ENCODE measurements around the gene NIPAL1.

The NIPAL1 gene

DNA sequence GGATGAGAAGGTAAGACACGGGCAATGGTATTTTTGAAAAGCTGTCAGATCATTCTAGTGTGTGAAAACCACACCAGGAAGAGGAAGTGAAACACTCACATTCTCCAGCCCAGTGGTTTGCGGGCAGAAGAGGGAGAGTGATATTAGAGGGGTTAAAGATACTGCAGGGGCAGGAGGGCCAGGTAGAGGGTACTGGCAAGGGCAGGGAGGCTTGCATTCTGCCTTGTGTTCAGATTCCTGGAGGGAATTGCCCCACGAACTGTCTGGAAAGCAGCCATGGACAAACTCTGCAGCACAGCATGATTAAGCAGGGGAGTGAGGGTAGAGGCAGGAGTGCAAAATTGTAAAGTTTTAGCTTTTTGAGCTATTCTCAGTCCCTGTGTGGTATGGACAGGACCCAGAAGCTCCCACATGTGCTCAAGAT, 30.9 kb downstream of the NIPAL1 start:
- H3K4me1 ChIP-seq (ENCODE audit: control insufficient read depth, insufficient read depth, low read length) = no peaks in the 10 kb centered on the region
- H3K27me3 ChIP-seq (ENCODE audit: control insufficient read depth, insufficient read depth, low read length) = no peaks in the 10 kb centered on the region
- no peak overlapping the region for H3K9ac ChIP-seq (ENCODE audit: low read length)
- no peak overlapping the region for H3K4me3 ChIP-seq (ENCODE audit: low read length)
- H3K27ac ChIP-seq (ENCODE audit: low read depth, low read length) = no peak overlapping the region
- no peaks in the 10 kb centered on the region for H3K36me3 ChIP-seq (ENCODE audit: control insufficient read depth, insufficient read depth, low read length)

DNA sequence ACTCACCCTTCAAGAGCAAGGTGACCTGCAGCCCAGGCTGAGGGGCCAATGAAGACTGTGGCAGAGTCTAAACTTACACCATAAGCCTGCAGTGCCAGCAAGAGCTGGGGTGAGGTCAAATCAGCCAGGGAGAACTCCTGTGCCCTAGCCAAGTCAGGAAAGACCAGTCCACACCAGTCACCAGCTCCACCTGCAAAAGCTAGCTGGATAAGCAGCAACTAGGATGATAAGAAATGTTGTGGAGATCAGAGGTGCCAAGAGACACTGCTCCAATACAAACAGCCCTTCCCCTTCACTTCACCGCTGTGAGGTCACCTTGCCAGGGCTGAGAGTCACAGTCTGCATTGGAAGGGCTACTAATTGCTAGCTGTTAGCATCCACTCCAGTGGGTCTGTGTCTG, 31.3 kb downstream of the NIPAL1 start:
- Histone ChIP-seq H3K36me3 (ENCODE audit: control insufficient read depth, insufficient read depth, low read length) (no peaks in the 10 kb centered on the region), H3K9ac (ENCODE audit: low read length) (no peak overlapping the region), H3K4me3 (ENCODE audit: low read length) (no peak overlapping the region), H3K27me3 (ENCODE audit: control insufficient read depth, insufficient read depth, low read length) (no peaks in the 10 kb centered on the region), H3K27ac (ENCODE audit: low read depth, low read length) (no peak overlapping the region), H3K4me1 (ENCODE audit: control insufficient read depth, insufficient read depth, low read length) (no peaks in the 10 kb centered on the region)

DNA sequence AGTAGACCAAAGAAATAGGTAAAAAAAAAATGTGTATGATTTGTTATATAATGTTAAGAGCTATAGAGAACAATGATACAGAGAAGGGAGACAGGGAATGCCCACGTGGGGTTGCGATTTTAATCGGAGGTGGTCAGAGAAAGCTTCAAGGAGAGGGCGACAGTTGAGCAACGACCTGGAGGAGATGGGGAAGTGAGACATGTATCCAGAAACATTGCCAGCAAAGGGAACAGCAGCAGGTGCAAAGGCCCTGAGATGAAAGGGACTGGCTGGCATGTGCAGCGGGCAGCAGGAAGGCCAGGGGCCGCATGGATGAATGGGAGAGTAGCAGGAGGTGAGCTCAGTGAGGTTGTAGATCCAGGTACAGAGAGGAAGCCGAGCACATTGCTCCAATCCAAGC, 32.9 kb downstream of the NIPAL1 start:
- no peaks in the 10 kb centered on the region for H3K36me3 ChIP-seq (ENCODE audit: control insufficient read depth, insufficient read depth, low read length)
- no peak overlapping the region for H3K4me3 ChIP-seq (ENCODE audit: low read length)
- no peak overlapping the region for H3K27ac ChIP-seq (ENCODE audit: low read depth, low read length)
- no peak overlapping the region for H3K9ac ChIP-seq (ENCODE audit: low read length)
- no peaks in the 10 kb centered on the region for H3K27me3 ChIP-seq (ENCODE audit: control insufficient read depth, insufficient read depth, low read length)
- no peaks in the 10 kb centered on the region for H3K4me1 ChIP-seq (ENCODE audit: control insufficient read depth, insufficient read depth, low read length)

DNA sequence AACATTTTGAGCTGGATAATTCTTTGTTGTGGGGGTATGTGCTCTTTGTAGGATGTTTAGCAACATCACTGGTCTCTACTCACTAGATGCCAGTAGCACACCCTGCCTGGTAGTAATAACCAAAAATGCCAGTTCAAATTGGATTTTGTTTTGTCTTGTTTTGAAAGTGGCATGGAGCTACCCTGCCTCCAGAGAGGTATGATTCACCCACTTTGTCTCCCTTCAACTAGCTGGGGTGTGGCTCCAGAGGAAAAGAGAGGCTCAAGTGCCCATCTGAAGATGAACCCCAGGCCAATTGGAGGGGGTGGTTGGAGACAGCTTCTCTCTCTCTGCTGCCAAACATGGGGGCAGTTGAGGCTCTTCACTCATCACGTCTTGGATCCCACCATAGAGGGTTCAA, 34.5 kb downstream of the NIPAL1 start:
- Histone ChIP-seq H3K27ac (ENCODE audit: low read depth, low read length) (no peak overlapping the region), H3K9ac (ENCODE audit: low read length) (no peak overlapping the region), H3K4me1 (ENCODE audit: control insufficient read depth, insufficient read depth, low read length) (no peaks in the 10 kb centered on the region), H3K4me3 (ENCODE audit: low read length) (no peak overlapping the region), H3K36me3 (ENCODE audit: control insufficient read depth, insufficient read depth, low read length) (no peaks in the 10 kb centered on the region), H3K27me3 (ENCODE audit: control insufficient read depth, insufficient read depth, low read length) (no peaks in the 10 kb centered on the region)

DNA sequence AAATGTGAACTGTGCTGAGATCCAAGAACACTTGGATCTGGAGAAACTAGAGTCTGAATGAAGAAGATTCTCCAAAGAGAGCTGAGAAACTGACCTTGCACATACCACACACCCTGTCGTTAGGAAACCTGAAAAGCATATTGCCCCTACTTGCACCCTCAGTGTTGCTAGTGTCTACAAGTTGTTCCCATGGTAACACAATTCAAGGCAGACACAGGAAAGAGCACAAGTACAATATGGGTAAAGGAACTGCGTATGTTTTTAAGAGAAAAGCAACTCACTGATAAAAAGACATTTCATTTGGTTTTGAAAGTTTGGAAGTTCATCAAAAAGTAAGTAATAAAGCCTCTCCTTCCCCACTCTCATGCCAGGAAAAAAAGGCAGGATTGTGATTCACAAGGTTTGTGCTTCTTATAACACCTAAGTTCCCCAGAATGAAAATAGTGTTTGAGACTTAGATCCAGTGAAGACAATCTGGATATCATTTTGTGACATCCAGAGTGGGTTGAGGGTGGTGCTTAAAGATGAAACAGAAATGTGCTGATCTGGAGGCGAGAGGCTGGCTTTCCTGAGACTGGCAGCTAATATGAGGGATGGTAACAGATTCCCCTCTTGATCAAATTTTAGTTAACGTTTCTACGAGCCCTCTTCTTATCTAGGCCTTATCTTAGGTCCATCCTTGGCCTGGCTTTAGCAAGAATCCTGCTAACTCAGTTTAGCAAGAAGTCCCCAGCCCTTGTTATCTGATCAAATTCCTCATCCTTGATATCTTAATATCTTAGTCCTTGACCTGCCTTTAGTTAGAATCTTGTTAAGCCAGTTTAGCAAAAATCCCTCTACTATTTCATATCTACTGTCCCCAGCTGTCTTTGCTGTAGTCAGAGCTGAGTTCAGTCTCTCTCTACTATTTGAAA, 42.3 kb downstream of the NIPAL1 start:
- H3K27me3 ChIP-seq (ENCODE audit: control insufficient read depth, insufficient read depth, low read length) = no peaks in the 10 kb centered on the region
- H3K9ac ChIP-seq (ENCODE audit: low read length) = no peak overlapping the region
- H3K27ac ChIP-seq (ENCODE audit: low read depth, low read length) = no peak overlapping the region
- no peaks in the 10 kb centered on the region for H3K4me1 ChIP-seq (ENCODE audit: control insufficient read depth, insufficient read depth, low read length)
- no peak overlapping the region for H3K4me3 ChIP-seq (ENCODE audit: low read length)
- H3K36me3 ChIP-seq (ENCODE audit: control insufficient read depth, insufficient read depth, low read length) = no peaks in the 10 kb centered on the region

DNA sequence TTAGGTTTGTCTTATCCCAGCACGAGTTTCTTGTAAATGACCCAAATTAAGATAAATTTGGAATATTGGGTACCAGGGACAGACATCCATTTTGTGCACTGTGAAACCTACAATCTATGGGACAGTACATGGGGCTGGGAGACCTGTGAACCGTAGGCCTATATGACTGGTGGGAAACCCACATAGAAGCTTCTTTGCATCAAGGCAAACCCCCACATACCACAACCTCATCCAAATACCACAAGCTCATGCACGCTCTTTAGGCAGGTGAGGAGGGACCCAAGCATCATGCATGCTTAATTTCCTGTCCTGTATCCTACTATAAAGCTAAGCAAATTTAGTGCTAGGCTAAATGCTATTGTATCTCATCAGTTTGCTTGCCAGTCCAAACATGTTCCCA, 47.8 kb downstream of the NIPAL1 start:
- Histone ChIP-seq H3K36me3 (ENCODE audit: control insufficient read depth, insufficient read depth, low read length) (no peaks in the 10 kb centered on the region), H3K9ac (ENCODE audit: low read length) (no peak overlapping the region), H3K27ac (ENCODE audit: low read depth, low read length) (no peak overlapping the region), H3K27me3 (ENCODE audit: control insufficient read depth, insufficient read depth, low read length) (no peaks in the 10 kb centered on the region), H3K4me3 (ENCODE audit: low read length) (no peak overlapping the region), H3K4me1 (ENCODE audit: control insufficient read depth, insufficient read depth, low read length) (no peaks in the 10 kb centered on the region)

DNA sequence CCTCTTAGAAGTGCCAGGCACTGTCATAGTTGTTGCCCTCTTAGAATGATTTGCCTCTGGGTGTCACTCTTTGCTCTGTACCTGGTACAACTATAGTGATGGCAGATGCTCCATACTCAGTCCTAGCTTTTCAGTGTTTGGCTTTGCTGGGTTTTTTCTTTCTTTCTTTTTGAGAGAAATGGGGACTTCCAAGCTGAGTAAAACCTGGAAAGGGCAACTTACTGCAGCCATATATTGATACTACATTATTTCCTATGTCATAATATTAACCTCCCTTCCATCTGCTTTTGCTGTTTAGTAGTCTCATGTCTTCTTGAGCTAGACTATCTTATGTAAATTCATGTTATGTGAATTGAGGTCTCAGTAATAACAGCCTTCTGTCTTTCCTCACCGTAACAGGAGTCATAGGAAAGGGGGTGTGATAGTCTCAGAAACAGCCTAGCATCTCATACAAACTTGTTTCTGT, 49.0 kb downstream of the NIPAL1 start:
- Histone ChIP-seq H3K9ac (ENCODE audit: low read length) (no peak overlapping the region), H3K4me1 (ENCODE audit: control insufficient read depth, insufficient read depth, low read length) (no peaks in the 10 kb centered on the region)

DNA sequence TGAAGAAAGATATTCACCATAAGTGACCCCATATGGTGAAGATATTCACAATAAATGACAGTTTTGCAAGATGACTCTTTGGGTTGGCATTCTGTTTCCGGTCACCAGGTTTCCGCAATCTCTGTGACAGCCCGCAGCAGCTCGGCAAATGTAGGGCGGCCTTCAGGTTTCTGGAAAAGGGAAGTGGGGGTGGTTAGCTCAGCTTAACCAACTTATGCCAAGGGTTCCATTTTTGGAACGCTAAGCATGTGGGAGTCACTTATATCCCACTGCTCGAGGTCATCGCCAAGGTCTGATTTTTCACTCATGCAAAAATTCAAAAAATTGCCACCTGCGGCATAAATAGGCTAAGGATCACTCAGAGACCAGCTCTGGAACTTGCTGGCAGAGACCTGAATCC, 51.0 kb downstream of the NIPAL1 start:
- H3K9ac ChIP-seq (ENCODE audit: low read length) = no peak overlapping the region
- no peaks in the 10 kb centered on the region for H3K36me3 ChIP-seq (ENCODE audit: control insufficient read depth, insufficient read depth, low read length)
- H3K27me3 ChIP-seq (ENCODE audit: control insufficient read depth, insufficient read depth, low read length) = no peaks in the 10 kb centered on the region
- H3K4me3 ChIP-seq (ENCODE audit: low read length) = no peak overlapping the region
- no peak overlapping the region for H3K27ac ChIP-seq (ENCODE audit: low read depth, low read length)
- no peaks in the 10 kb centered on the region for H3K4me1 ChIP-seq (ENCODE audit: control insufficient read depth, insufficient read depth, low read length)

More for the DNA sequence above, 49.0 kb downstream of the NIPAL1 start:
- Histone ChIP-seq H3K36me3 (ENCODE audit: control insufficient read depth, insufficient read depth, low read length) (no peaks in the 10 kb centered on the region), H3K27ac (ENCODE audit: low read depth, low read length) (no peak overlapping the region), H3K4me3 (ENCODE audit: low read length) (no peak overlapping the region), H3K27me3 (ENCODE audit: control insufficient read depth, insufficient read depth, low read length) (no peaks in the 10 kb centered on the region)

DNA sequence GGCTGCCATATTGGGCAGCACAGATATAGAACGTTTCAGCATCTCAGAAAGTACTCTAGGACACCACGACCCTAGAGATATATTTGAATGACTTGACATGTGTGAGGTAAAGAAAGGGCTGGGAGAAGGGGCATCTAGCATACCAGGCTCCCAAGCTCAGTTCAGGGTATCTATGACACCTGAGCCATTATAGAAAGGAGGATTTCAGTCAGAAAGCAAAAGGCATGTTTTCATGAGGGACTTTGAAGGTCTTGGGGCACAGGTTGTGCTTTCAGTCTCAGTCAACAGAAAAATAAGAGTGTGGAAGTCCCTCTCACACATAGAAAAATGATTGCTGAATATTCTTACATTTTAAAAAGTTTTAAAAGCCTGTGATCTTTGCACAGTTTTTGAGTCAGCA, 51.6 kb downstream of the NIPAL1 start:
- no peaks in the 10 kb centered on the region for H3K27me3 ChIP-seq (ENCODE audit: control insufficient read depth, insufficient read depth, low read length)
- no peaks in the 10 kb centered on the region for H3K4me1 ChIP-seq (ENCODE audit: control insufficient read depth, insufficient read depth, low read length)
- no peak overlapping the region for H3K4me3 ChIP-seq (ENCODE audit: low read length)
- no peak overlapping the region for H3K9ac ChIP-seq (ENCODE audit: low read length)
- H3K36me3 ChIP-seq (ENCODE audit: control insufficient read depth, insufficient read depth, low read length) = no peaks in the 10 kb centered on the region
- H3K27ac ChIP-seq (ENCODE audit: low read depth, low read length) = no peak overlapping the region

DNA sequence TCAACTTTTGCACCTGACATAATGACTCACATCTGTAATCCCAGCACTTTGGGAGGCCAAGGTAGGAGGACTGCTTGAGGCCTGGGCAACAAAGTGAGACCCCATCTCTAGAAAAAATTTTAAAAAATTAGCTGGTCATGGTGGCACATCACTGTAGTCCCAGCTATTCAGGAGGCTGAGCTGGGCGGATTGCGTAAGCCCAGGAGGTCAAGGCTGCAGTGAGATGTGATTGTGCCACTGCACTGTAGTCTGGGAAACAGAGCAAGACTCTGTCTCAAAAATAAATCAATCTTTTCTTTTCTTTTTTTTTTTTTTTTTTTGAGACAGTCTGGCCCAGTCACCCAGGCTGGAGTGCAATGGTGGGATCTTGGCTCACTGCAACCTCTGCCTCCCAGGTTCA, 52.5 kb downstream of the NIPAL1 start:
- Histone ChIP-seq H3K36me3 (ENCODE audit: control insufficient read depth, insufficient read depth, low read length) (no peaks in the 10 kb centered on the region), H3K4me1 (ENCODE audit: control insufficient read depth, insufficient read depth, low read length) (no peaks in the 10 kb centered on the region), H3K27ac (ENCODE audit: low read depth, low read length) (no peak overlapping the region), H3K27me3 (ENCODE audit: control insufficient read depth, insufficient read depth, low read length) (no peaks in the 10 kb centered on the region), H3K4me3 (ENCODE audit: low read length) (no peak overlapping the region), H3K9ac (ENCODE audit: low read length) (no peak overlapping the region)

DNA sequence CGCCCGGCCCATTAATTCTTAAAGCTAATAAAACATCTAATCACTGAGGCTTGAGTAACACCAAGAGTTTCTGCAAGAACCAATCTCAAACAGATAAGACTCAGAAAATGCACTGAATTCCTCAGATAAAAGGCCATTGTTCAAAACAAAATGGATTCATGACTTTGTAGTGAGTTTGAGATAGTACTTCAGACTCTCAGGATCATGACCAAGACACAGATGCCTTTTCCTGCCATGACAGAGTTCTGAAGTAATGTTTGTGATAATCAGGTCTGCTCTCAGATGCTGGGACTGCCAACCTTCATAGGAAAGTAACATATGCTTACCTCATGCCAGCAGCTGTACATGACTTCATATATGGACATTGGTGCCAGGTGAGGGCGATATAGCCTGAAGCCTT, 54.6 kb downstream of the NIPAL1 start:
- Histone ChIP-seq H3K36me3 (ENCODE audit: control insufficient read depth, insufficient read depth, low read length) (no peaks in the 10 kb centered on the region), H3K4me3 (ENCODE audit: low read length) (no peak overlapping the region), H3K27me3 (ENCODE audit: control insufficient read depth, insufficient read depth, low read length) (no peaks in the 10 kb centered on the region), H3K4me1 (ENCODE audit: control insufficient read depth, insufficient read depth, low read length) (no peaks in the 10 kb centered on the region), H3K9ac (ENCODE audit: low read length) (no peak overlapping the region), H3K27ac (ENCODE audit: low read depth, low read length) (no peak overlapping the region)

DNA sequence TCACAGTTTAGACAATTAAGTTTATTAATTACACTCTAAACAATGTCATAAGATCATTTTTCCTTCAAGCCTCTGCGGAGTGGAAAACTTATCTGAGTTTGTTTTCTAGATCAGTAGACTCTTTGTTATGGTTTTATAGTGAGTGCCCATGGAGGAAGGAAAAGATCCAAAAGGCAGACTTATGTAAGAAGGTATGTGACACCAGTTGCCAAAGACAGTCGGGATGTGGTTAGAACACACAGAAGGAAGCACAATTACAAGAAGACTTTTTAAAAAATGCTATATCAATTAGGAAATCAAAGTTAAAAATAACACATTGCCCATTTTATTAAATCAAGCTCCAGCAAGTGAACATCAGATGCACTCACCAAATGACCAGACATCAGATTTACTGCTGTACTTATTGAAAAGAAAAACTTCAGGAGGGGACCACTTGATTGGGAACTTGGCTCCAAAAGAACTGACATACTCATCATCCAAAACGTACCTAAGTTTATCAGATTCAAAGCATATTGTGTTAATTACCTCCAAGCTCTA, 57.1 kb downstream of the NIPAL1 start:
- no peaks in the 10 kb centered on the region for H3K36me3 ChIP-seq (ENCODE audit: control insufficient read depth, insufficient read depth, low read length)

DNA sequence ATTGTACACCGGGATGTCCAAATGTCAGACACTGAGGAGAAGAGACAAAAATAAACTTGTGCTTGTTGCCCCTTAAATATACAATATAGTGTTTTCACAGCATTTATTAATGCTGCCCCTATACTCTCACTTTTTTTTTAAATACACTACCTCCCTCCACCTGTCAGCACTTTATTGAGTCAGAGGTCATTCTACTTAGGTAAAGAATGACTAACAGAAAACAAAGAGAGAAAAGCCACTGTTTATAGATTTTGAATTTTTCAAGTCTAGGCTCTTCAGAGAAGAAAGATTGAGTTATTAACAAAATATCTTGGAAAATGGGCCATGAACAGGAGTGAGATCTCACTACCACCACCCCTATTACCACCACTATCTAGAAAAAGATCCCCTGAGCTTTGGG, 58.1 kb downstream of the NIPAL1 start:
- H3K4me3 ChIP-seq (ENCODE audit: low read length) = no peak overlapping the region
- H3K4me1 ChIP-seq (ENCODE audit: control insufficient read depth, insufficient read depth, low read length) = no peaks in the 10 kb centered on the region
- H3K27ac ChIP-seq (ENCODE audit: low read depth, low read length) = no peak overlapping the region
- H3K36me3 ChIP-seq (ENCODE audit: control insufficient read depth, insufficient read depth, low read length) = no peaks in the 10 kb centered on the region
- H3K27me3 ChIP-seq (ENCODE audit: control insufficient read depth, insufficient read depth, low read length) = no peaks in the 10 kb centered on the region
- H3K9ac ChIP-seq (ENCODE audit: low read length) = no peak overlapping the region

More for the DNA sequence above, 57.1 kb downstream of the NIPAL1 start:
- H3K4me1 ChIP-seq (ENCODE audit: control insufficient read depth, insufficient read depth, low read length) = no peaks in the 10 kb centered on the region
- H3K27ac ChIP-seq (ENCODE audit: low read depth, low read length) = no peak overlapping the region
- H3K4me3 ChIP-seq (ENCODE audit: low read length) = no peak overlapping the region
- no peak overlapping the region for H3K9ac ChIP-seq (ENCODE audit: low read length)
- H3K27me3 ChIP-seq (ENCODE audit: control insufficient read depth, insufficient read depth, low read length) = no peaks in the 10 kb centered on the region
